HG02610 (cell line): Measurements from ENCODE around the gene ZNF407.
A peak's percentile ranks its signal among the peaks of the same experiment; 100 is the strongest.
"Not testable (repeated sequence)": the region's sequence is repeated elsewhere in the genome, so short reads cannot be mapped to it uniquely, and the experiment has no call there.

Experiments used
- ATAC-seq: cut with Tn5 transposase; IDR thresholded peaks from one replicate; pipeline ENCODE4 v1.9.1; 2021; ENCODE audit warnings: mild to moderate bottlenecking, moderate library complexity; ENCODE audit not compliant: unreplicated experiment

The ZNF407 gene, protein sequence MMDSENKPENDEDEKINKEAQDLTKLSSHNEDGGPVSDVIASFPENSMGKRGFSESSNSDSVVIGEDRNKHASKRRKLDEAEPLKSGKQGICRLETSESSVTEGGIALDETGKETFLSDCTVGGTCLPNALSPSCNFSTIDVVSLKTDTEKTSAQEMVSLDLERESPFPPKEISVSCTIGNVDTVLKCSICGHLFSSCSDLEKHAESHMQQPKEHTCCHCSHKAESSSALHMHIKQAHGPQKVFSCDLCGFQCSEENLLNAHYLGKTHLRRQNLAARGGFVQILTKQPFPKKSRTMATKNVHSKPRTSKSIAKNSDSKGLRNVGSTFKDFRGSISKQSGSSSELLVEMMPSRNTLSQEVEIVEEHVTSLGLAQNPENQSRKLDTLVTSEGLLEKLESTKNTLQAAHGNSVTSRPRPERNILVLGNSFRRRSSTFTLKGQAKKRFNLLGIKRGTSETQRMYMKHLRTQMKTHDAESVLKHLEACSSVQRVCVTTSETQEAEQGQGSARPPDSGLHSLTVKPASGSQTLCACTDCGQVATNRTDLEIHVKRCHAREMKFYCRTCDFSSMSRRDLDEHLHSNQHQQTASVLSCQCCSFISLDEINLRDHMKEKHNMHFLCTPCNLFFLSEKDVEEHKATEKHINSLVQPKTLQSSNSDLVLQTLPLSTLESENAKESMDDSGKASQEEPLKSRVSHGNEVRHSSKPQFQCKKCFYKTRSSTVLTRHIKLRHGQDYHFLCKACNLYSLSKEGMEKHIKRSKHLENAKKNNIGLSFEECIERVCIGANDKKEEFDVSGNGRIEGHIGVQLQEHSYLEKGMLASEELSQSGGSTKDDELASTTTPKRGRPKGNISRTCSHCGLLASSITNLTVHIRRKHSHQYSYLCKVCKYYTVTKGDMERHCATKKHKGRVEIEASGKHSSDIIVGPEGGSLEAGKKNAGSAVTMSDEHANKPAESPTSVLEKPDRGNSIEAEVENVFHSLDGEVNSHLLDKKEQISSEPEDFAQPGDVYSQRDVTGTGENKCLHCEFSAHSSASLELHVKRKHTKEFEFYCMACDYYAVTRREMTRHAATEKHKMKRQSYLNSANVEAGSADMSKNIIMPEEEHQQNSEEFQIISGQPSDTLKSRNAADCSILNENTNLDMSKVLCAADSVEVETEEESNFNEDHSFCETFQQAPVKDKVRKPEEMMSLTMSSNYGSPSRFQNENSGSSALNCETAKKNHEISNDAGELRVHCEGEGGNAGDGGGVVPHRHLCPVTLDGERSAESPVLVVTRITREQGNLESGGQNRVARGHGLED (N-terminal part only)

GRCh38 chr18:74597662-74598349 lies at the start of gene ZNF407:
Gene ZNF407, plus strand, starts transcription at chr18:74597870. Its CDS starts 33,150 bp downstream, at chr18:74631020.
- peak; percentile 77 for ATAC-seq

DNA sequence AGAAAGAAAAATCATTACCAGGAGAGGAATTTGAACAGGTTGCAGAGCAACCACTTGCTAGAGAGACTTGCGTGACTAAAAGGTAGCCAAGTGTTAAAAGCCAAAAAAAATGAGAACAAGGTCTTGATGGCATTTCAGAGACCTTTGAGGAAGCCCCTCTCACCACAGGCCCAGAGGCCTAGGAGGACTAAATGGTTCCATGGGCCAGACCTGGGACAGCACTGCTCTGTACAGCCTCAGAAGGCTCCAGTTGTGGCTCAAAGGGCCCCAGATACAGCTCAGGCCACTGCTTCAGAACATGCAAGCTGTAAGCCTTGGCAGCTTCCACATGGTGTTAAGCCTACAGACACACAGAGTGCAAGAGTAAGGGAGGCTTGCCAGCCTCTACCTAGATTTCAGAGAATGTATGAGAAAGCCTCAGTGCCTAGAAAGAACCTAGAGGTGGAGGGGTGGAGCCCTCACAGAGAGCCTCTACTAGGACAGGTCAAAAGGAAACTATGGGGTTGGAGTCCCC lies 48.0 kb upstream of the ZNF407 start:
- ATAC-seq: no peak

- no peak for ATAC-seq
Measured at GRCh38 chr18:74550886-74551285, 46.8 kb upstream of the ZNF407 start.

GRCh38 chr18:74551452-74551851 lies 46.2 kb upstream of the ZNF407 start:
- no peak for ATAC-seq

GRCh38 chr18:74551936-74552555 lies 45.6 kb upstream of the ZNF407 start:
- peak; percentile 96 for ATAC-seq

GRCh38 chr18:74556126-74556525 lies 41.5 kb upstream of the ZNF407 start:
- ATAC-seq: no peak

- ATAC-seq: no peak
Measured at GRCh38 chr18:74558096-74558495, 39.6 kb upstream of the ZNF407 start.

GRCh38 chr18:74562131-74562730 lies 35.4 kb upstream of the ZNF407 start:
- no peak for ATAC-seq

DNA sequence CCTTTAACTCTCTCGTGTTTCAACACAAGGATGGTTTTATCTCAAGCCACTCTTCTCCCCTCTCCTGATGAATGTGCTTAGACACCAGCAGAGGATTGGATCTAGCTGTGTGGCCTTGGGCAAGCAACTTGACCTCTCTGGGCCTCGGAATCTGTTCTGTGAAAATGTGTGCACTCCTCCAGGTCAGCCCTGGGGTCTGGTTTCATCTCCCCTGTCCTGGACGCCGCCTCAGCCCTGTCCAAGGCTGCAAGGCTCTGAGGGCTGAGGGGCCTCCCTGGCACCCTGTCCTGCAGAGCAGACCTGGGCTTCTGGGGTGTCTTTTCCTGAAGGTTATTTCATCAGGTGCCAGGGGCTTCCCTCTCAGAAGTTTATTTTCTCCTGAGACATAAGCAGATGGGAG lies 34.9 kb upstream of the ZNF407 start:
- no peak for ATAC-seq

GRCh38 chr18:74563999-74564398 lies 33.7 kb upstream of the ZNF407 start:
- ATAC-seq: no peak

GRCh38 chr18:74565164-74565563 lies 32.5 kb upstream of the ZNF407 start:
- not testable (repeated sequence) for ATAC-seq

- ATAC-seq: not testable (repeated sequence)
Measured at GRCh38 chr18:74565993-74566392, 31.7 kb upstream of the ZNF407 start.

GRCh38 chr18:74567822-74568221 lies 29.8 kb upstream of the ZNF407 start:
- ATAC-seq: no peak

DNA sequence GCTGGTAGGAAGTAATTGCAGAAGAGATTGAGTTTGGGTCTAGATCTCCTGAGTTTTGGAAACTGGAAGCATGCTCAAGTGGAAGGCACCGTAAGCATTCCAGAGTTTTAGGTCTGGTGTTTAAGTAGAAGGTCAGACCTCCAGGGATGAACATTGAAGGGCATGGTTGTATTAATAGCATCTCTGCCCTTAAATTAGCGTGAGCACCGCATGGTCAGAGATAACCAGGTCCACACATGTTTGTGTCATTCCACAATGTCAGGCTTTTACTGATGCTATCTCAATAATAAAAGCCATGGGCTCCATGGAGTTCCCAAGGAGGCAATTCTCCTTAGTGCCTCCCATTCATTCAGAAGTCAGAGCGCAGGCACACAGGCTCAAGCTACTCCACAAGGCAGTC lies 28.3 kb upstream of the ZNF407 start:
- ATAC-seq: no peak

- no peak for ATAC-seq
Measured at GRCh38 chr18:74570266-74570665, 27.4 kb upstream of the ZNF407 start.

GRCh38 chr18:74571895-74572680 lies 25.6 kb upstream of the ZNF407 start:
- ATAC-seq: no peak

GRCh38 chr18:74573053-74573452 lies 24.6 kb upstream of the ZNF407 start:
- ATAC-seq: no peak

- ATAC-seq: no peak
Measured at GRCh38 chr18:74574916-74575315, 22.8 kb upstream of the ZNF407 start.

- no peak for ATAC-seq
Measured at GRCh38 chr18:74577019-74577418, 20.7 kb upstream of the ZNF407 start.
